Heart right ventricle (tissue), 16 donors: ENCODE results near the gene SFRP5. TPM values are rescaled to one million over a fixed set of nuclear protein-coding genes. Genes with fewer than 3 reads are reported as not detected.

ENCODE experiments used
- ATAC-seq, 8 donors: fragments of 200-7000 bp; cut with Tn5 transposase; one replicate each; pipeline ENCODE4 v1.9.1; 2020; ENCODE audit warnings: mild to moderate bottlenecking in 8 of 8, moderate library complexity in 8 of 8, moderate number of reproducible peaks in 1 of 8
- DNase-seq, 2 donors: peaks; one replicate each; pipeline ENCODE4 v3.0.0-alpha.2; 2020
- H3K27ac ChIP-seq, 10 donors: fragments of 200-600 bp; sonication (generic) in 2 of 10; one replicate each; pipeline versions ENCODE4 v1.5.0 to v1.8.0; 2020 to 2022; ENCODE audit warnings: mild to moderate bottlenecking in 3 of 10
- H3K27me3 ChIP-seq, 7 donors: fragments of 200-600 bp; one replicate each; pipeline ENCODE4 v1.8.0; 2021 to 2022; ENCODE audit warnings: mild to moderate bottlenecking in 2 of 7
- H3K36me3 ChIP-seq, 9 donors: fragments of 200-600 bp; sonication (generic) in 1 of 9; one replicate each; pipeline versions ENCODE4 v1.5.0 to v1.8.0; 2020 to 2022; ENCODE audit warnings: mild to moderate bottlenecking in 2 of 9
- H3K4me1 ChIP-seq, 9 donors: fragments of 200-600 bp; sonication (generic) in 1 of 9; one replicate each; pipeline versions ENCODE4 v1.5.0 to v1.8.0; 2020 to 2022; ENCODE audit warnings: mild to moderate bottlenecking in 4 of 9
- H3K4me3 ChIP-seq, 10 donors: fragments of 200-600 bp; sonication (generic) in 2 of 10; one replicate each; pipeline versions ENCODE4 v1.5.0 to v1.8.0; 2020 to 2022; ENCODE audit warnings: mild to moderate bottlenecking in 7 of 10, moderate library complexity in 2 of 10
- H3K9me3 ChIP-seq, 11 donors: fragments of 200-600 bp in 10 of 11; sonication (generic) in 2 of 11; one replicate each; pipeline versions ENCODE4 v1.5.0 to v1.8.0; 2013 to 2022; ENCODE audit warnings: mild to moderate bottlenecking in 2 of 11, control low read depth in 1 of 11, moderate library complexity in 1 of 11
- CTCF ChIP-seq, 9 donors: fragments of 200-600 bp; sonication (generic) in 2 of 9; IDR thresholded peaks; one replicate each; pipeline versions ENCODE4 v1.5.0 to v1.8.0; 2021 to 2022; ENCODE audit warnings: antibody characterized with exemption in 9 of 9, mild to moderate bottlenecking in 5 of 9, moderate library complexity in 1 of 9
- WGBS, 2 donors: extraction: QIAGEN DNeasy Blood & Tissue Kit; methylation state at CpG; one replicate each; pipeline ENCODE4 v1.1.7; 2013; ENCODE audit warnings: inconsistent platforms in 1 of 2; 5-methylcytosine and 5-hydroxymethylcytosine counted together
- intact Hi-C, 10 donors: fragments of 100-400 bp; cut with DNase I; formaldehyde crosslinking; loops; one replicate each; pipeline versions ENCODE4 v1.11.1 to v1.14.2; 2022
- polyA plus RNA-seq, 2 donors: library from polyadenylated mRNA; stranded (reverse); fragments of 200-250 nt; gene quantifications; one replicate each; pipeline ENCODE4 v1.2.3, GENCODE V29; 2013
- total RNA-seq, 10 donors: library from RNA; stranded (reverse); fragmentation: NEBNext Ultra II Directional in 3 of 10; extraction: Animal tissue kit (Norgen Biotek cat#: 25700) in 3 of 10; gene quantifications; one replicate each; pipeline versions ENCODE4 v1.2.1 to v1.2.4, GENCODE V29; 2021 to 2023
- donor health status: Arrhythmogenic right ventricular cardiomyopathy.
- donor health status: ischemic (EF 13 %, LVEDD 7.1; RV severe dilation, severe dysfunction).
- donor health status: healthy with polysubstance abuse.
- donor health status: DM: no; HTN: yes; CAD: no.
- donor health status: DM: no; HTN: no; CAD: no.
- donor health status: ischemic (EF 25% LVEDD 6.9; RV normal size, moderate dysfunction).
- donor health status: ischemic (EF 25% LVEDD 5.7; RV mildly dilated, moderate dysfunction).
- donor health status: healthy.
- donor health status: DM: yes; HTN: yes; CAD: no.
- donor health status: Ischemic cardiomyopathy.
- donor health status: ischemic (EF 35%, LVEDD 5.7; RV mildly dilated, moderate dysfunction).
- donor health status: nonischemic (EF 11% LVEDD 7.7; RV severe dilation, severe dysfunction).
- donor health status: DM: yes; HTN: yes; CAD: no.
- donor health status: PGD.
- donor health status: ischemic (EF 29% LVEDD 5.4; RV normal size, mild dysfunction).
- donor health status: nonischemic (EF 23%, LVEDD 6.1; RV moderate dilation, normal function).

SFRP5 gene
- total and polyA plus RNA-seq, 12 donors, result 0.19 to 4.3 (median 1.0) TPM; not detected in 2

DNA sequence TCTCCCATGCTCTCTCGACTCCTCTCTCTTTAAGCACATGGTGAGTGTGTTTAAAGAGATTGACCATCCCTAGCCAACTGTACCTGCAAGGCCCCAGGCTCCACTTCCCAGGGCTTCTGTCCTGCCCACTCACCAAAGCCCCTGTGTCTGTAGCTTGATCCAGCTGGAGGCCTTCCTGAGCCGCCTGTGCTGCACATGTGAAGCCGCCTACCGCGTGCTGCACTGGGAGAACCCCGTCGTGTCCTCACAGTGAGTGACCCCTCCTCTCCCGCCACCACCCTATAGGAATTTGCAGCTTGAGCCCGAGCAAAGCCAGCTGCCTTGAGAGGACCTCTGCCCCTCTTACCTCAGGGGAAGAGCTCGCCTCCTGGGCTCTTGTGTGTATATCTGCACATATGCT, 23.7 kb downstream of the SFRP5 start:
- H3K27me3 ChIP-seq, result no peaks in the 10 kb centered on the region
- ATAC-seq (no peak), DNase-seq (no peak)
- 75 to 79% methylated on average over 10 of the region's 10 CpGs for WGBS, 2 donors
- H3K27ac ChIP-seq, result no peak overlapping the region
- H3K4me3 ChIP-seq, result no peak overlapping the region
- TF ChIP-seq CTCF (IDR thresholded peaks at IDR 0.05), result no peak
- peaks cover 0 to 100% (median 73%) of the 10 kb centered on the region in 9 donors for H3K36me3 ChIP-seq
- no peaks in the 10 kb centered on the region for H3K9me3 ChIP-seq
- peaks cover 0 to 15% (median 7%) of the 10 kb centered on the region in 9 donors for H3K4me1 ChIP-seq
- intact Hi-C loops, result no loop called here

- Histone ChIP-seq H3K9me3 (no peaks in the 10 kb centered on the region), H3K27me3 (no peaks in the 10 kb centered on the region), H3K36me3 (peaks cover 0 to 100% (median 68%) of the 10 kb centered on the region in 9 donors), H3K4me3 (no peak overlapping the region), H3K4me1 (peaks cover 0 to 20% (median 12%) of the 10 kb centered on the region in 9 donors), H3K27ac (no peak overlapping the region)
- intact Hi-C loops, result no loop called here
- ATAC-seq, result no peak
- no peak for DNase-seq
- no peak for TF ChIP-seq CTCF (IDR thresholded peaks at IDR 0.05)
- WGBS, 2 donors, result 52 to 71% methylated on average over 1 of the region's 1 CpG
Observed at GRCh38 chr10:97747573-97747972, 24.2 kb downstream of the SFRP5 start.

DNA sequence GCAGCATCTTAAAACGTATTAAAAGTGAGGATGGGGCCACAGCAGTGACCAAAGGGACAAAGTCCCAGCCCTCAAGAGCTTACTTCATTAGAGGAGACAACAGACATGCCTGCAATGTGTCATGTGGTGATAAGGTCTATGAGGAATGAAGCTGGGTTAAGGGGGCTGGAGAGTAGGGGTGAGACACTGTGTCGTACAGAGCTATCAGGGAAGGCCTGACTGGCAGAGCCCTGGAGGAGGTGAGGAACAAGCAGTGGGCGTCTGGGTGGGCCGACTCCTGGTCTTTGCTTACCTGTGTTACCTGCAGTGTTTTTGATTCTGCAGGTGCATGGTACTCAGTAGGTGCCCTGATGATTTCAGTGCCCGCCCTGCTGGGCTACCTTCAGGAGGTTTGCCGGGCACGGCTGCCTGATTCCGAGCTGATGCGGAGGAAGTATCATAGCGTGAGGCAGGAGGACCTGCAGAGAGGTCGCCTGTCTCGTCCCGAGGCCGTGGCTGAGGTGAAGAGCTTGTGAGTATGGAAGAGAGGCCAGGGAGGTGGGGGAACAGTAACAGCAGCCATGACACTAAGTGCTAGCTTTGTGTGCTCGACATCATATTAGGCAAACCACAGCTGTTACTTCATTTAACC, 27.3 kb downstream of the SFRP5 start:
- TF ChIP-seq CTCF (IDR thresholded peaks at IDR 0.05), result no peak
- peak in 2 of 8 donors; percentile 8 to 10 for ATAC-seq
- intact Hi-C loops, result no loop called here

DNA sequence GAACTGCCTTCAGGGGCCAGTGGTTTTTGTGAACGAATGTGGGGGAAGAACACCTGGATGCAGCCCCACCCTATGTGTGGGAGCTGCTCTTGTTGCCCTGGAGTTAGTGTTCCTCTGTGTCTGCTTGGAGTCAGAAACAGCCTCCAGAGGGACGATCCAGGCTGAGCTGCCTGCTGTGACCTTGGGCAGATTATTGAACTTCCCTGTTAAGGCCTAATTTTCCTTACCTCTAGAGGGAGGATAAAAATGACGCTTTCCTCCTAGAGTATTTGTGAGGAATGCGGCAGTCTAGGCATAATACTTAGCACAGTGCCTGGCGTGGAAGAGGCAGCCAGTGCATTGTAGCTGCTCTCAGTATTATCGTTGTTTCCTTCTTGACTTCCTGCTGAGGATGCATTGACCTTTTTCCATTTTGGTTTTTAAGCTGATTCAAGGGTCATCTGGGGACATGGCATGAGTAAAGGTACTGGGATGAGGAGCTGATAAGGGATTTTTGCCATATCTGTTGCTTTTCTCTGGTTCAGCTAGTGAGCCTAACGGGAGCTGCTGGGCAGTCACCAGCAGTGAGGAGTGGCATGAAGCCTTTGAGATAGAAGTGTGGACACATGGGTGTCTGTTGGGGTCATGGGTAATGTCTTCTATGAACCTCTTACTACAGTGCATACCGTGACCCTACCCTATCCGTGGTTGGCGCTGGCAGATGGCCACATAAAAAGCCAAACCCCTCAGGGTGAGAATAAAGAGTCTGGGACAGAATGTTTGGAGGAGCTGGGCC, 28.4 kb downstream of the SFRP5 start:
- H3K9me3 ChIP-seq, result no peaks in the 10 kb centered on the region
- intact Hi-C loops, result no loop called here
- TF ChIP-seq CTCF (IDR thresholded peaks at IDR 0.05), result no peak
- H3K27ac ChIP-seq, result peak overlapping the region in 2 of 10 donors; percentile 8 to 16
- peaks cover 1 to 45% (median 18%) of the 10 kb centered on the region in 9 donors for H3K4me1 ChIP-seq
- H3K27me3 ChIP-seq, result no peaks in the 10 kb centered on the region
- ATAC-seq (peak in 7 of 8 donors; percentile 26 to 45 (median 41)), DNase-seq (no peak)
- WGBS, 2 donors, result 49 to 50% methylated on average over 10 of the region's 10 CpGs
- H3K36me3 ChIP-seq, result peaks cover 0 to 98% (median 32%) of the 10 kb centered on the region in 9 donors
- H3K4me3 ChIP-seq, result no peak overlapping the region

More for the DNA sequence above, 27.3 kb downstream of the SFRP5 start:
- H3K27ac ChIP-seq, result no peak overlapping the region
- no peaks in the 10 kb centered on the region for H3K27me3 ChIP-seq
- peaks cover 0 to 36% (median 13%) of the 10 kb centered on the region in 9 donors for H3K4me1 ChIP-seq
- no peaks in the 10 kb centered on the region for H3K9me3 ChIP-seq
- H3K36me3 ChIP-seq, result peaks cover 0 to 98% (median 43%) of the 10 kb centered on the region in 9 donors
- H3K4me3 ChIP-seq, result no peak overlapping the region
- no peak for DNase-seq
- WGBS, 2 donors, result 84% methylated on average over 15 of the region's 15 CpGs
